Psoas muscle (tissue), 8 donors: ENCODE data around the gene LRRC4B. TPM values are rescaled to one million over a fixed set of nuclear protein-coding genes. Genes with fewer than 3 reads are reported as not detected.

Source experiments
- ATAC-seq, 4 donors: fragments of 200-7000 bp; cut with Tn5 transposase; one replicate each; pipeline ENCODE4 v1.9.1; 2020; ENCODE audit warnings: moderate library complexity in 3 of 4, mild to moderate bottlenecking in 2 of 4
- DNase-seq, 2 donors: peaks; one replicate each; pipeline ENCODE4 v3.0.0-alpha.2; 2020
- H3K27ac ChIP-seq: fragments of 200-600 bp; one replicate; pipeline ENCODE4 v1.8.0; 2022
- H3K27me3 ChIP-seq, 3 donors: fragments of 200-600 bp in 1 of 3; one replicate each; pipeline versions ENCODE4 v1.6.1 to v1.8.0; 2013 to 2022; ENCODE audit warnings: low read length in 2 of 3, mild to moderate bottlenecking in 2 of 3, moderate library complexity in 1 of 3; ENCODE audit not compliant: insufficient read depth in 3 of 3
- H3K36me3 ChIP-seq, 2 donors: fragments of 200-600 bp in 1 of 2; one replicate each; pipeline versions ENCODE4 v1.6.1 to v1.8.0; 2013 to 2022; ENCODE audit warnings: low read depth in 1 of 2, mild to moderate bottlenecking in 1 of 2, moderate library complexity in 1 of 2; ENCODE audit not compliant: insufficient read depth in 1 of 2
- H3K4me1 ChIP-seq: fragments of 200-600 bp; one replicate; pipeline ENCODE4 v1.8.0; 2022
- H3K4me3 ChIP-seq: fragments of 200-600 bp; one replicate; pipeline ENCODE4 v1.8.0; 2022; ENCODE audit warnings: mild to moderate bottlenecking
- H3K9me3 ChIP-seq: fragments of 200-600 bp; one replicate; pipeline ENCODE4 v1.8.0; 2022
- CTCF ChIP-seq: fragments of 200-600 bp; IDR thresholded peaks from one replicate; pipeline ENCODE4 v1.8.0; 2022; ENCODE audit warnings: antibody characterized with exemption
- WGBS, 3 donors: extraction: QIAGEN DNeasy Blood & Tissue Kit; methylation state at CpG; one replicate each; pipeline versions ENCODE4 v1.1.6 to v1.1.7; 2013; 5-methylcytosine and 5-hydroxymethylcytosine counted together
- intact Hi-C, 2 donors: fragments of 100-400 bp; cut with DNase I; formaldehyde crosslinking; loops; one replicate each; pipeline versions ENCODE4 v1.11.0 to v1.14.2; 2022
- polyA plus RNA-seq, 3 donors: library from polyadenylated mRNA; stranded (reverse); fragments of 200-250 nt; gene quantifications; one replicate each; pipeline ENCODE4 v1.2.3, GENCODE V29; 2013
- total RNA-seq, 4 donors: library from RNA; stranded (reverse); fragmentation: NEBNext Ultra II Directional in 2 of 4; extraction: Animal tissue kit (Norgen Biotek cat#: 25700) in 2 of 4; gene quantifications; one replicate each; pipeline versions ENCODE4 v1.2.1 to v1.2.4, GENCODE V29; 2021 to 2023
- donor health status: healthy with polysubstance abuse.
- donor health status: DM: no; HTN: no; CAD: no; lungs with moderate emphysema.
- donor health status: Bipolar disorder and iron deficiency.
- donor health status: healthy.
- donor health status: DM: yes; HTN: yes; CAD: no.
- donor health status: DM: no; HTN: no; CAD: no.
- donor health status: DM: no; HTN: no; CAD: no.
- donor health status: DM: yes; HTN: yes; CAD: no.

The LRRC4B gene
- total and polyA plus RNA-seq, 7 donors, result 0.04 to 1.0 (median 0.32) TPM

GRCh38 chr19:50485284-50485955 is 82.8 kb downstream of the LRRC4B start:
- peaks cover 14% of the 10 kb centered on the region for H3K4me1 ChIP-seq
- intact Hi-C loops, result no loop called here
- H3K27me3 ChIP-seq, result no peaks in the 10 kb centered on the region
- no peak overlapping the region for H3K27ac ChIP-seq
- ATAC-seq, result peak in 2 of 4 donors; percentile 7 to 16
- TF ChIP-seq CTCF, result no peak
- 43 to 60% (median 50%) methylated on average over 10 of the region's 10 CpGs for WGBS, 3 donors
- peak in 1 of 2 donors; percentile 32 for DNase-seq
- no peaks in the 10 kb centered on the region for H3K9me3 ChIP-seq
- peaks cover 0 to 40% of the 10 kb centered on the region in 2 donors for H3K36me3 ChIP-seq
- no peak overlapping the region for H3K4me3 ChIP-seq

GRCh38 chr19:50482916-50483315 is 85.3 kb downstream of the LRRC4B start:
- H3K4me3 ChIP-seq, result no peak overlapping the region
- H3K27me3 ChIP-seq, result no peaks in the 10 kb centered on the region
- intact Hi-C loops, result no loop called here
- no peak for DNase-seq
- H3K36me3 ChIP-seq, result peaks cover 3 to 64% of the 10 kb centered on the region in 2 donors
- no peaks in the 10 kb centered on the region for H3K9me3 ChIP-seq
- ATAC-seq, result no peak
- no peak overlapping the region for H3K27ac ChIP-seq
- 59 to 69% (median 59%) methylated on average over 10 of the region's 10 CpGs for WGBS, 3 donors
- no peak for TF ChIP-seq CTCF
- peaks cover 7% of the 10 kb centered on the region for H3K4me1 ChIP-seq

DNA sequence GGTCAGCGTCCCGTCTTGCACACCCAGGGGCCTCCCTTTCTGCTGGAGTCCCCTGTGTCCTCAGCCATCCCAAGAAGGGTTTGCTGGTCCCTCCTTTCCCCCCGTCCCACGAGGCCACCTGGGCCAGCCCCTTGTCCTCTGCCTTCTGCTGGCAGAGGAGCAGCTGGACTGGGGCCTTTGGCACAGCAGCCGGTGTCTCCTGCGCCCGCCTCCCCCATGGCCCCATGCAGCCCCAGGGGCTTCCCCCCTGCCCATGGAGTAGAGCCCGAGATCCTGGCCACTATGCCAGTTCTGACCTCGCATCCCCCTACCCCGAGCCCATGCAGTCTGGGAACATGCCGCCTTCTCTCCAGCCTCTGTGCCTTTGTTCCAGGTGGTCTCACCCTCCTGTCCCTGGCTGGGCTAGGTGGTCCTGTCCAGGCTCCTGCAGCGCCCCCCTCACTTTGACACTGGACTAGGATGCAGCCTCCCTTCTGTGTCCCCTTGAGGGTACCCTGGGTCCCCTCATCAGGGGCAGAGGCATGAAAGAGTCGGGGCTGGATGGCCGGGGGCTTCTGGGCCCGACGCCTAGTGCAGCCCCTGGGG is 85.9 kb downstream of the LRRC4B start:
- Histone ChIP-seq H3K27me3 (no peaks in the 10 kb centered on the region), H3K27ac (no peak overlapping the region), H3K9me3 (no peaks in the 10 kb centered on the region), H3K4me1 (peaks cover 12% of the 10 kb centered on the region), H3K36me3 (peaks cover 4 to 61% of the 10 kb centered on the region in 2 donors), H3K4me3 (no peak overlapping the region)
- ATAC-seq (no peak), DNase-seq (peak in 1 of 2 donors; percentile 43)
- intact Hi-C loops, result no loop called here
- 63 to 81% (median 73%) methylated on average over 14 to 16 of the region's 16 CpGs for WGBS, 3 donors
- no peak for TF ChIP-seq CTCF

GRCh38 chr19:50481351-50482149 is 86.7 kb downstream of the LRRC4B start:
- peaks cover 4 to 53% of the 10 kb centered on the region in 2 donors for H3K36me3 ChIP-seq
- peaks cover 17% of the 10 kb centered on the region for H3K4me1 ChIP-seq
- DNase-seq (peak; percentile 9 to 45), ATAC-seq (no peak)
- no peak for TF ChIP-seq CTCF
- H3K9me3 ChIP-seq, result no peaks in the 10 kb centered on the region
- no peak overlapping the region for H3K4me3 ChIP-seq
- intact Hi-C loops, result no loop called here
- H3K27ac ChIP-seq, result no peak overlapping the region
- WGBS, 3 donors, result 89 to 91% (median 91%) methylated on average over 25 to 27 of the region's 27 CpGs
- H3K27me3 ChIP-seq, result no peaks in the 10 kb centered on the region
